ENCODE measurements around the gene IRAK2.
"Not testable (repeated sequence)": the region's sequence is repeated elsewhere in the genome, so short reads cannot be mapped to it uniquely, and the experiment has no call there.

Gene IRAK2

GRCh38 chr3:10242182-10243065 is 77.7 kb downstream of the IRAK2 start:
- peak overlapping the region in 12 of 21 experiments; percentile 2 to 85 (median 48) for H3K27ac ChIP-seq
- H3K4me3 ChIP-seq = no peak overlapping the region

GRCh38 chr3:10244009-10244408 is 79.3 kb downstream of the IRAK2 start:
- no peak overlapping the region for H3K27ac ChIP-seq

GRCh38 chr3:10245081-10245712 is 80.5 kb downstream of the IRAK2 start:
- Histone ChIP-seq H3K4me3 (no peak overlapping the region), H3K27ac (no peak overlapping the region)

More at GRCh38 chr3:10244009-10244408, 79.3 kb downstream of the IRAK2 start:
- no peak overlapping the region for H3K4me3 ChIP-seq

GRCh38 chr3:10247679-10248183 is 83.0 kb downstream of the IRAK2 start:
- Histone ChIP-seq H3K4me3 (peak overlapping the region; percentile 65 to 98 (median 83)), H3K27ac (peak overlapping the region in 17 of 21 experiments; percentile 79 to 97 (median 91))

- peak within 1 kb of the TSS; percentile 65 to 98 (median 83) for H3K4me3 ChIP-seq
- peak within 1 kb of the TSS; percentile 70 to 97 (median 91) for H3K27ac ChIP-seq
Observed at GRCh38 chr3:10248184-10248983, 83.7 kb downstream of the IRAK2 start, which contains the start of gene TATDN2. TATDN2 (plus strand) TSS chr3:10248459; CDS start chr3:10249201, 742 bp downstream.

GRCh38 chr3:10248984-10249748 is 84.4 kb downstream of the IRAK2 start:
- peak overlapping the region; percentile 65 to 98 (median 83) for H3K4me3 ChIP-seq

GRCh38 chr3:10249833-10250232 is 85.1 kb downstream of the IRAK2 start:
- peak overlapping the region; percentile 65 to 98 (median 83) for H3K4me3 ChIP-seq
- H3K27ac ChIP-seq = peak overlapping the region in 11 of 21 experiments; percentile 79 to 97 (median 90)

More at GRCh38 chr3:10248984-10249748, 84.4 kb downstream of the IRAK2 start:
- H3K27ac ChIP-seq = peak overlapping the region; percentile 70 to 97 (median 91)

GRCh38 chr3:10251006-10251405 is 86.3 kb downstream of the IRAK2 start:
- Histone ChIP-seq H3K4me3 (no peak overlapping the region), H3K27ac (peak overlapping the region in 2 of 21 experiments; percentile 51 to 95)

GRCh38 chr3:10253731-10254130 is 89.0 kb downstream of the IRAK2 start:
- H3K27ac ChIP-seq = no peak overlapping the region
- H3K4me3 ChIP-seq = no peak overlapping the region

- H3K4me3 ChIP-seq = no peak overlapping the region
Observed at GRCh38 chr3:10255835-10256234, 91.1 kb downstream of the IRAK2 start.

GRCh38 chr3:10259036-10259435 is 94.3 kb downstream of the IRAK2 start:
- Histone ChIP-seq H3K4me3 (no peak overlapping the region), H3K27ac (no peak overlapping the region)

More at GRCh38 chr3:10255835-10256234, 91.1 kb downstream of the IRAK2 start:
- H3K27ac ChIP-seq = no peak overlapping the region

GRCh38 chr3:10259798-10260197 is 95.1 kb downstream of the IRAK2 start:
- Histone ChIP-seq H3K27ac (no peak overlapping the region), H3K4me3 (no peak overlapping the region)

GRCh38 chr3:10260211-10260701 is 95.5 kb downstream of the IRAK2 start:
- no peak overlapping the region for H3K4me3 ChIP-seq

GRCh38 chr3:10262027-10262426 is 97.3 kb downstream of the IRAK2 start:
- Histone ChIP-seq H3K4me3 (no peak overlapping the region), H3K27ac (peak overlapping the region in 1 of 21 experiments; percentile 24)

More at GRCh38 chr3:10260211-10260701, 95.5 kb downstream of the IRAK2 start:
- no peak overlapping the region for H3K27ac ChIP-seq

GRCh38 chr3:10263646-10264363 is 99.1 kb downstream of the IRAK2 start:
- Histone ChIP-seq H3K27ac (peak overlapping the region in 7 of 21 experiments; percentile 27 to 53 (median 45)), H3K4me3 (no peak overlapping the region)

GRCh38 chr3:10265833-10266232 is 101.1 kb downstream of the IRAK2 start:
- Histone ChIP-seq H3K4me3 (no peak overlapping the region), H3K27ac (no peak overlapping the region)

GRCh38 chr3:10266936-10267335 is 102.2 kb downstream of the IRAK2 start:
- not testable (repeated sequence) for H3K4me3 ChIP-seq

GRCh38 chr3:10268116-10268515 is 103.4 kb downstream of the IRAK2 start:
- Histone ChIP-seq H3K27ac (no peak overlapping the region), H3K4me3 (no peak overlapping the region)

More at GRCh38 chr3:10266936-10267335, 102.2 kb downstream of the IRAK2 start:
- H3K27ac ChIP-seq = not testable (repeated sequence)
